ENCODE measurements around the gene TMEM174. TPM values are rescaled to one million over a fixed set of nuclear protein-coding genes. Genes with fewer than 3 reads are reported as not detected.
"Not testable (repeated sequence)": the region's sequence is repeated elsewhere in the genome, so short reads cannot be mapped to it uniquely, and the experiment has no call there.

TMEM174 gene
- total RNA-seq, 2 experiments from 2014 or later = not detected

- intact Hi-C loops (cut with micrococcal nuclease) = loop anchor here (5.0 kb wide), 1 partner anchor 120 kb away; no protein-coding TSS in a partner anchor
- H3K36me3 Mint-ChIP-seq (ENCODE audit: low read depth) = no peaks in the 10 kb centered on the region
- DNase-seq = peak; percentile 74
- no peak overlapping the region for H3K27ac Mint-ChIP-seq
- no peak overlapping the region for H3K4me3 Mint-ChIP-seq
- H3K4me1 Mint-ChIP-seq (ENCODE audit: low read depth) = peaks cover 4% of the 10 kb centered on the region
- H3K9me3 Mint-ChIP-seq = no peaks in the 10 kb centered on the region
- TF ChIP-seq CTCF (IDR thresholded peaks at IDR 0.05) = peak; percentile 91
- CTCF ChIA-PET = interaction anchor here (0.6 to 2.7 kb wide), 25 partner anchors 8 to 441 kb away, joined by 3 to 34 read pairs (median 4); no protein-coding TSS in a partner anchor
- H3K27me3 Mint-ChIP-seq = peaks cover 58% of the 10 kb centered on the region
- POLR2A ChIA-PET = interaction anchor here (0.6 kb wide), 1 partner anchor 1182 kb away, joined by 4 read pairs; no protein-coding TSS in a partner anchor
- ATAC-seq = peak; percentile 97
Observed at GRCh38 chr5:73201547-73202513, 28.8 kb downstream of the TMEM174 start.

GRCh38 chr5:73204332-73204731, 31.3 kb downstream of the TMEM174 start:
- peaks cover 4% of the 10 kb centered on the region for H3K9me3 Mint-ChIP-seq
- DNase-seq (no peak), ATAC-seq (no peak)
- no peak for TF ChIP-seq CTCF (IDR thresholded peaks at IDR 0.05)
- peaks cover 2% of the 10 kb centered on the region for H3K36me3 Mint-ChIP-seq (ENCODE audit: low read depth)
- H3K4me1 Mint-ChIP-seq (ENCODE audit: low read depth) = peaks cover 4% of the 10 kb centered on the region
- H3K4me3 Mint-ChIP-seq = no peak overlapping the region
- ChIA-PET CTCF (interaction anchor here (1.0 to 1.8 kb wide), 4 partner anchors 12 to 238 kb away, joined by 3 to 11 read pairs (median 3); no protein-coding TSS in a partner anchor), POLR2A (interaction anchor here (0.7 kb wide), 1 partner anchor 469 kb away, joined by 3 read pairs; no protein-coding TSS in a partner anchor)
- intact Hi-C loops (cut with micrococcal nuclease) = loop anchor here (5.0 kb wide), 1 partner anchor 122 kb away; no protein-coding TSS in a partner anchor
- no peak overlapping the region for H3K27ac Mint-ChIP-seq
- H3K27me3 Mint-ChIP-seq = peaks cover 64% of the 10 kb centered on the region

- POLR2A ChIA-PET = interaction anchor here (0.7 kb wide), 1 partner anchor 470 kb away, joined by 3 read pairs; no protein-coding TSS in a partner anchor
- no peak overlapping the region for H3K4me3 Mint-ChIP-seq
- intact Hi-C loops (cut with micrococcal nuclease) = loop anchor here (5.0 kb wide), 1 partner anchor 122 kb away; no protein-coding TSS in a partner anchor
- no peak for TF ChIP-seq CTCF (IDR thresholded peaks at IDR 0.05)
- H3K9me3 Mint-ChIP-seq = peaks cover 7% of the 10 kb centered on the region
- CTCF ChIA-PET = interaction anchor here (1.3 kb wide), 1 partner anchor 53 kb away, joined by 3 read pairs; no protein-coding TSS in a partner anchor
- ATAC-seq = no peak
- H3K36me3 Mint-ChIP-seq (ENCODE audit: low read depth) = peaks cover 5% of the 10 kb centered on the region
- H3K27ac Mint-ChIP-seq = no peak overlapping the region
- DNase-seq = no peak
- peaks cover 63% of the 10 kb centered on the region for H3K27me3 Mint-ChIP-seq
- peaks cover 4% of the 10 kb centered on the region for H3K4me1 Mint-ChIP-seq (ENCODE audit: low read depth)
Observed at GRCh38 chr5:73204733-73205132, 31.7 kb downstream of the TMEM174 start.

GRCh38 chr5:73205305-73205704, 32.3 kb downstream of the TMEM174 start:
- ChIA-PET POLR2A (no interaction called here), CTCF (interaction anchor here (0.9 kb wide), 1 partner anchor 11 kb away, joined by 3 read pairs; no protein-coding TSS in a partner anchor)
- H3K9me3 Mint-ChIP-seq = peaks cover 13% of the 10 kb centered on the region

GRCh38 chr5:73207239-73207638, 34.2 kb downstream of the TMEM174 start:
- H3K27me3 Mint-ChIP-seq = peaks cover 70% of the 10 kb centered on the region
- H3K4me1 Mint-ChIP-seq (ENCODE audit: low read depth); ATAC-seq; DNase-seq; H3K27ac Mint-ChIP-seq; H3K36me3 Mint-ChIP-seq (ENCODE audit: low read depth); POLR2A ChIA-PET; H3K4me3 Mint-ChIP-seq; intact Hi-C loops (cut with micrococcal nuclease): not testable (repeated sequence)
- CTCF ChIA-PET = interaction anchor here (1.6 kb wide), 1 partner anchor 9 kb away, joined by 6 read pairs; no protein-coding TSS in a partner anchor
- peaks cover 13% of the 10 kb centered on the region for H3K9me3 Mint-ChIP-seq

More at GRCh38 chr5:73205305-73205704, 32.3 kb downstream of the TMEM174 start:
- DNase-seq (no peak), ATAC-seq (no peak)
- no peak overlapping the region for H3K27ac Mint-ChIP-seq
- peaks cover 4% of the 10 kb centered on the region for H3K4me1 Mint-ChIP-seq (ENCODE audit: low read depth)
- peaks cover 8% of the 10 kb centered on the region for H3K36me3 Mint-ChIP-seq (ENCODE audit: low read depth)
- TF ChIP-seq CTCF (IDR thresholded peaks at IDR 0.05) = no peak
- peaks cover 65% of the 10 kb centered on the region for H3K27me3 Mint-ChIP-seq
- intact Hi-C loops (cut with micrococcal nuclease) = no loop called here
- no peak overlapping the region for H3K4me3 Mint-ChIP-seq

GRCh38 chr5:73209075-73209474, 36.1 kb downstream of the TMEM174 start:
- H3K4me3 Mint-ChIP-seq; H3K27ac Mint-ChIP-seq; DNase-seq; H3K36me3 Mint-ChIP-seq (ENCODE audit: low read depth); POLR2A ChIA-PET; H3K4me1 Mint-ChIP-seq (ENCODE audit: low read depth); intact Hi-C loops (cut with micrococcal nuclease); CTCF ChIA-PET; ATAC-seq: not testable (repeated sequence)
- H3K27me3 Mint-ChIP-seq = peaks cover 79% of the 10 kb centered on the region
- peaks cover 15% of the 10 kb centered on the region for H3K9me3 Mint-ChIP-seq

GRCh38 chr5:73212693-73213092, 39.7 kb downstream of the TMEM174 start:
- ATAC-seq; POLR2A ChIA-PET; H3K4me3 Mint-ChIP-seq; H3K36me3 Mint-ChIP-seq (ENCODE audit: low read depth); DNase-seq; H3K27ac Mint-ChIP-seq; intact Hi-C loops (cut with micrococcal nuclease): not testable (repeated sequence)
- Mint-ChIP-seq H3K4me1 (ENCODE audit: low read depth) (peaks cover 17% of the 10 kb centered on the region), H3K9me3 (peaks cover 15% of the 10 kb centered on the region), H3K27me3 (peaks cover 91% of the 10 kb centered on the region)
- CTCF ChIA-PET = interaction anchor here (1.3 kb wide), 1 partner anchor 11 kb away, joined by 5 read pairs; no protein-coding TSS in a partner anchor

Data from activated CD8-positive, alpha-beta T cell treated with anti-CD3 and anti-CD28 coated beads for 36 hours (primary cell).